Effector memory CD8-positive, alpha-beta T cell (primary cell): Measurements from ENCODE around the gene ACTR1B.
A peak's percentile ranks its signal among the peaks of the same experiment; 100 is the strongest.
"Not testable (repeated sequence)": the region's sequence is repeated elsewhere in the genome, so short reads cannot be mapped to it uniquely, and the experiment has no call there.

Experiments used
- ATAC-seq: fragments of 150-1000 bp; cut with Tn5 transposase; replicated peaks from 2 replicates; pipeline ENCODE4 v1.10.0; 2021; ENCODE audit warnings: mild to moderate bottlenecking, moderate library complexity
- DNase-seq, 3 experiments: peaks; one replicate each; pipeline ENCODE4 v3.0.0; 2021
- H3K27ac Mint-ChIP-seq, 2 donors: one replicate each; pipeline ENCODE4 v1.8.0; 2022; ENCODE audit warnings: mild to moderate bottlenecking in 2 of 2, mixed read lengths in 2 of 2, moderate library complexity in 2 of 2
- H3K27me3 Mint-ChIP-seq, 2 donors: one replicate each; pipeline ENCODE4 v1.8.0; 2022; ENCODE audit warnings: mixed read lengths in 2 of 2
- H3K36me3 Mint-ChIP-seq: one replicate; pipeline ENCODE4 v1.8.0; 2022; ENCODE audit warnings: mild to moderate bottlenecking, moderate library complexity, mixed read lengths; ENCODE audit not compliant: insufficient read depth
- H3K4me1 Mint-ChIP-seq, 2 donors: one replicate each; pipeline ENCODE4 v1.8.0; 2022; ENCODE audit warnings: low read depth in 2 of 2, mixed read lengths in 2 of 2
- H3K4me3 Mint-ChIP-seq, 2 donors: one replicate each; pipeline ENCODE4 v1.8.0; 2022; ENCODE audit warnings: mild to moderate bottlenecking in 2 of 2, mixed read lengths in 2 of 2, moderate library complexity in 2 of 2
- H3K9me3 Mint-ChIP-seq, 2 donors: one replicate each; pipeline ENCODE4 v1.8.0; 2022; ENCODE audit warnings: mixed read lengths in 2 of 2

The ACTR1B gene

DNA sequence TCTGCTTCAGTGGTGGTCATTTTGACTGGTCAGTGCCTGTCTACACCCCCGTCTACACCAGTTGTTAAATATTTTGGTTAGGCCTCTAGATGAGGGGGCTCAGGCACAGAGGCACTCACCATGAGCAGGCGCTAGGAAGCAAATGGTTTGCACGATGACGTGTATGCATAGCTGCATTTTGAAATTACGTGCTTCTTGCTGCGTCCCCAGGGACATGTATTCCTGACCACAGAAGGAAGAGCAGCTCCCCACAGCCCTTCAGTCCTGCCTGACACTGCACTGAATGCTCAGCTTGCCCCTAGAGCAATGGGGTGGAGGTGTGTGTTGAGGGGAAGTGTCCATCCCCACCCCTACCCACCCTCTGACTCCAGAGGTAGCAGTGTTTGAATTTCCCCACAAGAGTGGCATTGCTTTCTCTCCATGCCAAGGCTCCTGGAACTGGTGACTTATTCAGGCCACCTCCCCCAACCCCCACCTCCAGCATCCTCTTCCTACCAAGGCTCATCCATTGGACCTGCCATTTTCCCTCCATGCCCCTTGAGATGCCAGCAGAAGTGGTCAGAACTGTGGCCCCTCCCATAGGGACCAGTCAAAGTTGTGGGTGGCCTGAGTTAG lies 38.1 kb upstream of the ACTR1B start:
- no peak overlapping the region for H3K27ac Mint-ChIP-seq
- peaks cover 6 to 7% of the 10 kb centered on the region in 2 donors for H3K4me1 Mint-ChIP-seq
- peaks cover 2% of the 10 kb centered on the region for H3K36me3 Mint-ChIP-seq
- H3K9me3 Mint-ChIP-seq: no peaks in the 10 kb centered on the region
- H3K4me3 Mint-ChIP-seq: no peak overlapping the region
- ATAC-seq (no peak), DNase-seq (no peak)
- H3K27me3 Mint-ChIP-seq: no peaks in the 10 kb centered on the region

DNA sequence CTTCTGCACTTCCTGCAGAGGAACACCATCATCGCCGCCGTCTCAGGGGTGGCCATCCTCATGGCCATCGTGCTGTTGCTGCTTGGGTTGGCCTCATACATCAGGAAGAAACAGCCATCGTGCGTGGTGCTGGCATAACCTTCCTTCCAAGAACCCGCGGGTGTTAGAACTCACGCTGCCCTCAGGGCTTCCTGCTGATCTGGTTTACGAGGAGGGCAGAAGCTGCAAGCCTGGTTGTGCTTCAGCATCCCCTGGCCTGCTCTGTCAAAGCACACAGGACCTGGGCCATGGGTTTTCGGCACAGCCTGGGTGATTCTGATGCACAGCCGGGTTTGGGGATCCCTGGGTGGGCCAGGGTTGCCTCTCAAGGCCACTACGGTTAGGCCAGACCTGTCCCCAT lies 37.3 kb upstream of the ACTR1B start:
- no peak overlapping the region for H3K27ac Mint-ChIP-seq
- H3K4me1 Mint-ChIP-seq: peaks cover 6 to 7% of the 10 kb centered on the region in 2 donors
- no peak for ATAC-seq
- no peaks in the 10 kb centered on the region for H3K27me3 Mint-ChIP-seq
- DNase-seq: no peak
- peaks cover 2% of the 10 kb centered on the region for H3K36me3 Mint-ChIP-seq
- H3K4me3 Mint-ChIP-seq: no peak overlapping the region
- no peaks in the 10 kb centered on the region for H3K9me3 Mint-ChIP-seq

DNA sequence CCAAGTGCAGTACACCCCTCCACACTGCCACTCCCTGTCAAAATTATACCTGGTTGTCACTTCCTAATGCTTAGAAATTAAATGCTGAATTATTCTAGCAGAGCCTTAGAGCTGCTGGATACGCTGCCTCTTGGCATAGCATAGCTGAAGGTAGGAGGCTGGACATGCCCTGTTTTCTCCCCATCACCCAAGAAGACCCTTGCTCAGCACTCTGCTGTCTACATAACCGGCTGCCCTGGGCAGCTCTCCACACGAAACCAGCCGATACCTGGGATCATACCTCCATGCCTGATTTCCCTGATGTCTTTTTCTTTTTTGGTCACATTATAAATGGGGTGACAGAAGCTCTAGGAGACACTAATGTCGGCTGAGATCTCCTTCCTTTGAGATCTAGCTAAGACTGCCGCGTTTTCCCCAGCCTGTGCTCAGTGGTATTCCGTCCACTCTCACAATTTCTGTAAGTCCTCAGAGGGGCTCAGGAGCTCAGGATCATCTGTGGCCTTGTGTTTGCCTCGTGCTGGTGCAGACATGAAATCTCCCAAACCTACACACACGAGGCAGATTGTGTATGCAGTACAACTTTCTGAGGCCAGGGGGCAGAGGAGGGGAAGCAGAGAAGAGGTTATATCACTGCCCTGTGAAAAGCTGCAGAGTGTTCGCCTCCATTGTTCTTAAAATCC lies 36.1 kb upstream of the ACTR1B start:
- Mint-ChIP-seq H3K4me1 (peaks cover 6 to 7% of the 10 kb centered on the region in 2 donors), H3K27ac (no peak overlapping the region), H3K36me3 (peaks cover 2% of the 10 kb centered on the region), H3K27me3 (no peaks in the 10 kb centered on the region), H3K9me3 (no peaks in the 10 kb centered on the region), H3K4me3 (no peak overlapping the region)
- peak; percentile 59 to 74 (median 62) for DNase-seq
- peak; percentile 82 for ATAC-seq

DNA sequence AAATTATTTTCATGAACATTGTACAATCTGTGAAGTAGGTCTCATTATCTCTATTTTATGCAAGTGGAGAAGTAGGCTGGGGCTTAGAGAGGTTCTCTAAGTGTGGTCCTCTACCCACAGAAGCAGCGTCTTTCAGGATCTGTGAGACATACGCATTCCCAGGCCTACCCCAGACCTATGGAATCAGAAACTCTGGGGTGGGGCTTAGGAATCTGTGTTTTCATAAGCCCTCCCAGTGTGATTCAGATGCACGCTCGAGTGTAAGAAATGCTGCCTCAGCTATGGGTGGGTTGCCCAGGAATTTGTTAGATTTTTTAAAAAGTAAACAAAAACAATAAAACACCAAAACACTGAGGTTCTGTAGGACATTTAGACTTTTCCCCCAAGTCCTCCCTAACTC lies 34.7 kb upstream of the ACTR1B start:
- peaks cover 6 to 7% of the 10 kb centered on the region in 2 donors for H3K4me1 Mint-ChIP-seq
- H3K4me3 Mint-ChIP-seq: no peak overlapping the region
- DNase-seq: no peak
- no peak overlapping the region for H3K27ac Mint-ChIP-seq
- peaks cover 2% of the 10 kb centered on the region for H3K36me3 Mint-ChIP-seq
- ATAC-seq: no peak
- H3K9me3 Mint-ChIP-seq: no peaks in the 10 kb centered on the region
- no peaks in the 10 kb centered on the region for H3K27me3 Mint-ChIP-seq

DNA sequence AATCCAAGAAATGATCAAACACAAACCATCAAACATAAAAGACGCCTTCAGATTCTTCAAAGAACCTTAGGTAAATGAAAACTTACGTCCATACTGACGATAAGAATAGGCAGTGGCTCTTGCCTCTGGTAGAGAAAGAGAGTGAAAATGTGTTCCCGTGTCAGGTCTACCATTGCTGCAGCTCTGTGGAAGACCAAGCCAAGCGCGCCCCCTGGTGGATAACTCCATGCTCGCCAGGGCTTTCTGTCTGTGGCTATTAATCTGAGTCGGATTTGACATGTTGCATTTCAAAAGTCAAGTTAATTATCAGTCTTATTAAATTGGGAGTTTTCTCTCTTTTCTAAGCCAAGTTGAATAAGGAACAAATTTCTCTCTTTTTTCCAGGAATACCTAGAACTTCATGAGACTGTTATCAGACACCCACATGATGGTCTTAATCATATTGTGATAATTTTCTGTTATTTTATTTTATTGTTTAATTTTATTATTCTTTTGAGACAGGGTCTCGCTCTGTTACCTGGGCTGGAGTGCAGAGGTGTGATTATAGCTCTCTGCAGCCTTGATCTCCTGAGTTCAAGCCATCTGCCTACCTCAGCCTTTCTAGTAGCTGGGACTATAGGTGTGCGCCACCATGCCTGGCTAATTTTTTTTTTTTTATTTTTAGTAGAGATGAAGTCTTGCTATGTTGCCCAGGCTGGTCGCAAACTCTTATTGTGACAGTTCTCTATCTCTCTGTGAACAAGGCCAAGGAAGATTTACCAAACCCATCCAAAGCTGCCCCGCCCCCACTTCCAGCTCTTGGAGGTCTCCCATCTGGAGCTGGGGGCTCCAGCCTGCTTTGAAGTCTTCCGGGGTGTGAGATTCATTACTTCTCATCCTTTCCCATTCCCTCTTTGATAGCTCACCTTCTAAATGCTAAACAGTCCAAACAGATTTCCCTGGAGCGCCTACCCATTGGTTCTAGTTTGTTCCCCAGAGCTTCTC lies 33.7 kb upstream of the ACTR1B start:
- peak; percentile 95 for ATAC-seq
- no peaks in the 10 kb centered on the region for H3K27me3 Mint-ChIP-seq
- peaks cover 2% of the 10 kb centered on the region for H3K36me3 Mint-ChIP-seq
- H3K4me1 Mint-ChIP-seq: peaks cover 6 to 7% of the 10 kb centered on the region in 2 donors
- peak; percentile 92 to 93 (median 92) for DNase-seq
- H3K9me3 Mint-ChIP-seq: no peaks in the 10 kb centered on the region
- H3K27ac Mint-ChIP-seq: no peak overlapping the region
- H3K4me3 Mint-ChIP-seq: no peak overlapping the region

DNA sequence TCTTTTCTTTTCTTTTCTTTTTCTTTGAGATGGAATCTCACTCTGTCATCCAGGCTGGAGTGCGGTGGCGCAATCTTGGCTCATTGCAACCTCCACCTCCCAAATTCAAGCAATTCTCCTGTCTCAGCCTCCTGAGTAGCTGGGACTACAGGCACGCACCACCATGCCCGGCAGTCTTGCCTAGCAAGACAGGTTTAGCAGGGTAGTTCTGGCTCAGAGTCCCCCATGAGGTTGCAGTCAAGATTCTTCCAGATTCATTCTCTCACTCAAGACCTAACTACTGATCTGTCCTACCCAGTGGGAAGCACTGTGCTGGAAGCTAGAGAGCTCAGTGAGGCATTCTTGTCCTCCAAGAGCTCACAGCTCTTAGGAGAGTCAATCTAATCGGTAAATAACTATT lies 31.9 kb upstream of the ACTR1B start:
- Mint-ChIP-seq H3K4me3 (no peak overlapping the region), H3K9me3 (no peaks in the 10 kb centered on the region), H3K4me1 (peaks cover 6 to 7% of the 10 kb centered on the region in 2 donors), H3K27ac (no peak overlapping the region), H3K27me3 (no peaks in the 10 kb centered on the region), H3K36me3 (peaks cover 2% of the 10 kb centered on the region)
- DNase-seq (no peak), ATAC-seq (no peak)

DNA sequence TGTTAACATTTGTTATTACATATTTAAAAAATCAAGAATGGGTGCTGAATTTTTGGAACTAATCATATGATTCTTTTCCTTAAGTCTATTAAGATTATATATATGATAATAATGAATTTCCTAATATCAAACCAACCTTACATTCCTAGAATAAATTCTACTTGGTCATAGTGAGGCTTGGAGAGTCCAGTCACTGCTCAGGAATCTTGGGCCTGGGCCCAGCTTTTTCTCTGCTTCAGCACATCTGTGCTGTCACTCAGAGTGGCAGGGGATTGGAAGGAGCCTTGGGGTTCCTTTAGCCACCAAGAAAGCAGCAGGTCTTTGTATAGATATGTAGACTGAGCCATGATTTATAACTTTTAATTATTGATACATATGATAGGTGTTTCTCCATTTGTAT lies 29.6 kb upstream of the ACTR1B start:
- H3K4me1 Mint-ChIP-seq: no peaks in the 10 kb centered on the region
- no peak overlapping the region for H3K4me3 Mint-ChIP-seq
- ATAC-seq (no peak), DNase-seq (no peak)
- peaks cover 0 to 6% of the 10 kb centered on the region in 2 donors for H3K27me3 Mint-ChIP-seq
- H3K36me3 Mint-ChIP-seq: no peaks in the 10 kb centered on the region
- H3K9me3 Mint-ChIP-seq: no peaks in the 10 kb centered on the region
- H3K27ac Mint-ChIP-seq: no peak overlapping the region

DNA sequence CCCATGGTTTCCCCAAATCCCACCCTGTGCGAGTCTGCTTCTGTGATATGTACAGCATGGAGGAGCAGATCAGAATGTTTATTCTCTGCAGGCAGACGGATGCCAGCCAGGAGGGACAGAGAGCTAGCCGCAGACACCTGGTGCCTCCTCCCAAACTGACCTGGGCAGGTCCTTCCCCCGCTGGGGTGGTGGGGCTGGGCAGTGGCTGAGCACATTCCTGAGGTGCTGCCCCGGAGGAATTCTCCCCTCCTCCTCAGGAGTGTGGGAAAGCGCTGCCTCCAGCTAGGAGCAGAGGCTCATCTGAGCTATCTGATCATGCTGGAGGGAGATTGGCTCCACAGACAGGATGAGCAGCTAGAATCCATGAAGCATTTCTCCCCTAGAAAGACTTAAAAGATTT lies 27.3 kb upstream of the ACTR1B start:
- no peaks in the 10 kb centered on the region for H3K4me1 Mint-ChIP-seq

DNA sequence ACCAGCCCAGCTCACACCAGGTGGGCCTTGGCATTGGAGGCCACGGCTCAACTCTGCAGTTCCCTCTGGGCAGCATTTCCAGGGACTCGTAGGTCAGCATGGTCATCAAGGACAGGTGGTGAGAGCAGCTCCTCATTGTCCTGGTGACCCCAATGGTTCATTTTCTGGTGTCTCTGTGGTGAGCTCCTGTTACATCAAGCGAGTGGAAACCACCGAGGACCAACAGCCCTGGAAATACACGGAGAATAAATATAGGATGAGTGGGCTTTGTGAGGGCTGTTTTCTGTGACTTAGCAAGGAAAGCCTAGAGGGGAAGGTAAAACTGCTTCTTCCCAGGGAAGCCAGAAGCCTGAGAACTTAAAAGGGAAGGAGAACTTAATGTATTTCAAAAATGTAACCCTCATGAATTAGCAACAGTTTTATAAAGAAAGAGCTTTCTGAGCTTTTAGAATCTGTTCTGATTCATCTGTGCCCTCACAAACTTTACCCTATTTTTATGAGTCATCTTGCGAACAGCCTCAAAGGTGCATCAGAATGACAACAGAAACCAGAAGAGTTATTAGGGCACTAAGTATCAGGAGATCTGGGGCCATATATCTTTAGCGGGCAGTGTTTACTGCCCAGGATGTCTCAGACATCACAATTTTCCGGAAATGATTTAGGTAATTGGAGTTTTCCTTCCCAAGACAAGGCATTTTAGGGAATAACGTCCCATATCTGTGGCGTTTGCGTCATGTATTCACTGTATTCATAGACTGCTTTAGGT lies 24.4 kb upstream of the ACTR1B start:
- H3K36me3 Mint-ChIP-seq: no peaks in the 10 kb centered on the region
- no peaks in the 10 kb centered on the region for H3K9me3 Mint-ChIP-seq
- DNase-seq (no peak), ATAC-seq (no peak)
- no peak overlapping the region for H3K4me3 Mint-ChIP-seq
- no peak overlapping the region for H3K27ac Mint-ChIP-seq
- peaks cover 0 to 8% of the 10 kb centered on the region in 2 donors for H3K27me3 Mint-ChIP-seq
- no peaks in the 10 kb centered on the region for H3K4me1 Mint-ChIP-seq

More for the DNA sequence above, 27.3 kb upstream of the ACTR1B start:
- ATAC-seq (no peak), DNase-seq (no peak)
- Mint-ChIP-seq H3K4me3 (no peak overlapping the region), H3K27ac (no peak overlapping the region), H3K27me3 (peaks cover 0 to 8% of the 10 kb centered on the region in 2 donors), H3K36me3 (no peaks in the 10 kb centered on the region), H3K9me3 (no peaks in the 10 kb centered on the region)

DNA sequence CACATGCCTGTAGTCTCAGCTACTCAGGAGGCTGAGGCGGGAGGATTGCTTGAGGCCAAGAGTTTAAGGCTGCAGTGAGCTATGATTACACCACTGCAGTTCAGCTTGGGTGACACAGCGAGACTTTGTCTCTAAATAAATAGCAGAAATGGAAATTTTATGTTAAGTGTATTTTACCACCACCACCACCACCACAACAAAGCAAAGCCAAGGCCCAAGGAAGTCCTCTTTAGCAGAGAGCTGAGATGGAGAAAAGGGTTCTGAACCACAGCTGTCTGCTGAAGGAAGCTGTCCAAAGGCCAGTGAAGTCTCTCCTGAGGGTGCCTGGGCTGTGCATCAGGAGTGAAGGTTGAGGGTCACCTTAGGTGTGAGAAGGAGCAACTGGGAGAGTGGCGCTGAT lies 23.4 kb upstream of the ACTR1B start:
- H3K4me3 Mint-ChIP-seq, H3K27me3 Mint-ChIP-seq, H3K9me3 Mint-ChIP-seq, H3K4me1 Mint-ChIP-seq, H3K36me3 Mint-ChIP-seq, H3K27ac Mint-ChIP-seq, DNase-seq, ATAC-seq: not testable (repeated sequence)

DNA sequence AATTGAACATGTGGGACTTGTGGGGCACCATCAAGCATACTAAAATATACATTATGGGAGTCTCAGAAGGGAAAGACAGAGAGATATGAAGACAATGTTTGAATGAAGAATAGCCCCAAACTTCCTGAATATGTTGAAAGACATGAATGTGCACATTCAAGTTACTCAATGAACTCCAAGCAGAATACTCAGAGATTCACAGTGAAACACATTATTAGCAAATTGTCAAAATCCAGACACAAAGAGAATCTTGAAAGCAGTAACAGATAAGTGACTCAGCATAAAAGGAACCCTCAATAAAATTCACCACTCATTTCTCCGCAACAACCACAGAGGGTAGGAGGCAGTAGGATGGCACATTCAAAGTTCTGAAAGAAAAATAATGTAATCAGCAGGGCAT lies 14.5 kb upstream of the ACTR1B start:
- Mint-ChIP-seq H3K27me3 (peaks cover 0 to 9% of the 10 kb centered on the region in 2 donors), H3K4me1 (no peaks in the 10 kb centered on the region), H3K36me3 (no peaks in the 10 kb centered on the region), H3K9me3 (no peaks in the 10 kb centered on the region), H3K27ac (no peak overlapping the region), H3K4me3 (no peak overlapping the region)
- ATAC-seq (no peak), DNase-seq (no peak)

DNA sequence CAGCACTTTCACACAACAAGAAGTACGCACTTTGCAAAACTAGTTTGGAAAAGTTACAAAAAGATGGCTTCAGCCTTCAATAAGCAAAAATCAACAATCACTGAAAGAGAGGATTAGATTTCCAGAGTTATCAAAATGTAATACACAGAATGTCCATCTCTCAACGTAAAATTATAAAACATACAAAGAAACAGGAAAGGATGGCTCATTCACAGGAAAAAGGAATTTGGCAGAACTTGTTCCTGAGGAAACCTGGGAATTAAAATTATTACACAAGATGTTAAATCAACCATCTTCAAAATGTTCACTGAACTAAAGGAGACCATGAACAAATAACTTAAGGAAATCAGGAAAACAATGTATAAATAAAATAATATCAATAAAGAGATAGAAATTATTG lies 13.6 kb upstream of the ACTR1B start:
- Mint-ChIP-seq H3K27me3 (peaks cover 0 to 9% of the 10 kb centered on the region in 2 donors), H3K9me3 (no peaks in the 10 kb centered on the region), H3K4me1 (no peaks in the 10 kb centered on the region), H3K27ac (no peak overlapping the region), H3K36me3 (no peaks in the 10 kb centered on the region), H3K4me3 (no peak overlapping the region)
- ATAC-seq (no peak), DNase-seq (no peak)

DNA sequence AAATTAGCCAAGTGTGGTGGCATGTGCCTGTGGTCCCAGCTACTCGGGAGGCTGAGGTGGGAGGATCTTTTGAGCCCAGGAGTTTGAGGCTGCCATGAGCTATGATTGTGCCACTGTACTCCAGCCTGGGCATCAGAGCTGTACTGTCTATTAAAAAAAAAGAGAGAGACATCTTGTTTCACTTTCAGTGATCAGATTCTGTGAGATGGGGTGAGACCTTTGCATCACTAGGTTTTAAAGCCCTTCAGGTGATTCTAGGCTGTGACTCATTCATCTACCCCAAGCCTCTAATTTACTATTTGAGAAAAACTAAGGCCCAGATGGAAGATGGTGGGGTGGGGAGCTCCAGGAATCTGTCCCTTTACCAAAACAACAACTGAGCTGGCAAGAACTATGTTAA lies 12.8 kb upstream of the ACTR1B start:
- no peak for ATAC-seq
- Mint-ChIP-seq H3K27me3 (peaks cover 0 to 9% of the 10 kb centered on the region in 2 donors), H3K36me3 (no peaks in the 10 kb centered on the region), H3K9me3 (no peaks in the 10 kb centered on the region), H3K4me3 (no peak overlapping the region), H3K27ac (no peak overlapping the region), H3K4me1 (no peaks in the 10 kb centered on the region)
- DNase-seq: no peak
